ENCODE results near the gene COLEC12.

Gene COLEC12

GRCh38 chr18:527146-527545, 26.6 kb upstream of the COLEC12 start:
- DNase-seq (ENCODE audit: low read depth), result no peak
- TF ChIP-seq CTCF (IDR thresholded peaks at IDR 0.05; ENCODE audit: insufficient read depth, low read depth, low read length, missing control alignments), result no peak
- H3K4me3 ChIP-seq (ENCODE audit: low read length), result no peak overlapping the region

DNA sequence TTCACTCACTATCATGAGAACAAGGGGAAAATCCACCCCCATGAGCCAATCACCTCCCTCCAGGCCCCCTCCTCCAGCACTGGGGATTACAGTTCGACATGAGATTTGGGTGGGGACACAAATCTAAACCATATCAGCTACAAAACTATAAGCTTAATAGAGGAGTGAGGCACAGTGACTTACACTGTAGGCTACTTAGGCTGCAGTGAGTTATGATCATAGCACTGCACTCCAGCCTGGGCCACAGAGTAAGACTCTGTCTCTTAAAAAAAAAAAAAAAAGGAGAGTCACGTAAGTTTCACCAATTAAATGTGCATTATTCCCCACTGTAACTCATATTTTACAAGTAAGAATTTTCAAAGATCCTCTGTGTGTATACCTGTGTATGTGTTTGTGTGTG, 26.2 kb upstream of the COLEC12 start:
- no peak overlapping the region for H3K4me3 ChIP-seq (ENCODE audit: low read length)
- no peak for TF ChIP-seq CTCF (IDR thresholded peaks at IDR 0.05; ENCODE audit: insufficient read depth, low read depth, low read length, missing control alignments)
- no peak for DNase-seq (ENCODE audit: low read depth)

DNA sequence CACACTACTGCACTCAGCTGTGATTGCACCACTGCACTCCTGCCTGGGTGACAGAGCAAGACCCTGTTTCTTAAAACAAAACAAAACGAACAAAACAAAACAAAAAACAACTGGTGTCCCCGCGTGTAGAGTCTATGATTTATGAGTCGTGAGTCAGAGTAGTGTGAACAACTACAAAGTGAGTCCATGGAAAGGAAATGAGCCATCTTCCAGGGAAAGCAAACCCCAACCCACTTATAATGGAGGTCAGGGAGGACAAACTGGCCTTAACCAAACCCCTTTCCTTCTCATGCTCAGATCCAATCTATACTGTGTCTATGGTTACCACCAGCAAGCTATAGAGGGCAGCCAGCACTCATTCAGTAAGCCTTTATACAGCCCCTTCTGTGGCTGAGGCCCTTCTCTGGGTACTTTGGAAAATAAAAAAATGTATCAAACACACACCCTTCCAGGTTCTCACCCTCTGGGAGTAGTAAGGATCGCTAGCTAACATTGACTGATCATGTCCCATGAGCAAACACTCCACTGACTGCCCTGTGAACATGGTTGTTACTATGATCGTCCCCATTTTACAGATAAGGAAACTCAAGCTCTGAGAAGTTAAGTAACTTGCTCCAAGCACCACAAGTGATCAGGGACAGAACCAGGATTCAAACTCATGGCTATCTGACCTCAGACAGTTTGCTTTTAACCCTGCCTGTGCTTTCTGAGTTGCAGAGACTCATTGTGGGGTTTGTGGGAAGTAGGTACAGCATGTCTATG, 24.7 kb upstream of the COLEC12 start:
- no peak overlapping the region for H3K4me3 ChIP-seq (ENCODE audit: low read length)
- no peak for TF ChIP-seq CTCF (IDR thresholded peaks at IDR 0.05; ENCODE audit: insufficient read depth, low read depth, low read length, missing control alignments)
- no peak for DNase-seq (ENCODE audit: low read depth)

- DNase-seq (ENCODE audit: low read depth), result no peak
- H3K4me3 ChIP-seq (ENCODE audit: low read length), result no peak overlapping the region
- no peak for TF ChIP-seq CTCF (IDR thresholded peaks at IDR 0.05; ENCODE audit: insufficient read depth, low read depth, low read length, missing control alignments)
Observed at GRCh38 chr18:524466-524865, 24.0 kb upstream of the COLEC12 start.

GRCh38 chr18:523561-523960, 23.1 kb upstream of the COLEC12 start:
- H3K4me3 ChIP-seq (ENCODE audit: low read length), result no peak overlapping the region
- no peak for TF ChIP-seq CTCF (IDR thresholded peaks at IDR 0.05; ENCODE audit: insufficient read depth, low read depth, low read length, missing control alignments)
- DNase-seq (ENCODE audit: low read depth), result no peak

GRCh38 chr18:519019-519879, 18.7 kb upstream of the COLEC12 start:
- no peak for DNase-seq (ENCODE audit: low read depth)
- H3K4me3 ChIP-seq (ENCODE audit: low read length), result no peak overlapping the region
- TF ChIP-seq CTCF (IDR thresholded peaks at IDR 0.05; ENCODE audit: insufficient read depth, low read depth, low read length, missing control alignments), result no peak
